Embryonic facial prominence (tissue), 1 donor: ENCODE results near the gene ELAVL3.
"Not testable (repeated sequence)": the region's sequence is repeated elsewhere in the genome, so short reads cannot be mapped to it uniquely, and the experiment has no call there.

Experiments used
- DNase-seq: peaks from one replicate; pipeline ENCODE4 v3.0.0-alpha.2; 2016; ENCODE audit errors: extremely low spot score

ELAVL3 gene

DNA sequence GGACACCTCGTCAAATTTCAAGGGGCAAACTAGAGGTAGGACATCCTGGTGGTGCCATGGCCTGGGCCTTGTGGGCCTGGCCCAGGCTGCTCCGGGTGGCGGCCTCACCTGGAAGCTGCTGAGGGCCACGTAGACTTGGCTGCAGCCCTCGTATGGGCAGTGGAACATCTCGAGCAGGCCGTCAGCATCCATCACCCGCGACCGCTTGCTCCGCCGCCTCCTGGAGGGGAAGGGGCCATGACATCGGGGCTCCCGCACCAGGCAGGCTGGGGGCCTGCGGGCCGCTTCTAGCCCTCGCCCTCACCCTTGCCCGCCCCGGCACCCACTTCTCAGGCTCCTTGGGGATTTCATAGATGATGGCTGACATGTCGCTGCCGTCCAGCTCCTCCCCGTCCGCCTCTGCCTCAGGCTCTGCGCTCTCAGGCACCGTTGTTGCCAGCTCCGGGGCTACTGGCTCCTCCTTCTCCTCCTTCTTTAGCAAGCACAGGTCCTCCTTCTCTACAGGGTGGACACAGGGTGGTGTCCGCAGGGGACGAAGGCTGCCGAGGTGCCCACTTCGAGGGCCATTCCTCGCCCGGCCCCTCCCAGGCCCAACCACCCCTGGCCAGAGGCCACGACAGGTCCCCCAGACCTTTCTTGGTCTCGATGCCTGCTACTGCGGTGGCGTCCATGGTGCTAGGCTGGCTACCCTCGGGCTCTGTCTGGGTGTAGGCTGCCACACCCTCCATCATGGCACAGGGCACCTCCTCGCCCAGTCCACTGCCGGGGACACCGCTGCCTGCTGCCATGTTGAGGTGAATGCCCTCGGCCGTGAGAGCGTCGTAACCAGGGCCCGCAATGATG lies 6.0 kb upstream of the ELAVL3 start:
- DNase-seq: no peak

- DNase-seq: no peak
Observed at GRCh38 chr19:11485245-11485837, 4.5 kb upstream of the ELAVL3 start.

GRCh38 chr19:11483366-11484111 lies 2.7 kb upstream of the ELAVL3 start:
- DNase-seq: no peak

DNA sequence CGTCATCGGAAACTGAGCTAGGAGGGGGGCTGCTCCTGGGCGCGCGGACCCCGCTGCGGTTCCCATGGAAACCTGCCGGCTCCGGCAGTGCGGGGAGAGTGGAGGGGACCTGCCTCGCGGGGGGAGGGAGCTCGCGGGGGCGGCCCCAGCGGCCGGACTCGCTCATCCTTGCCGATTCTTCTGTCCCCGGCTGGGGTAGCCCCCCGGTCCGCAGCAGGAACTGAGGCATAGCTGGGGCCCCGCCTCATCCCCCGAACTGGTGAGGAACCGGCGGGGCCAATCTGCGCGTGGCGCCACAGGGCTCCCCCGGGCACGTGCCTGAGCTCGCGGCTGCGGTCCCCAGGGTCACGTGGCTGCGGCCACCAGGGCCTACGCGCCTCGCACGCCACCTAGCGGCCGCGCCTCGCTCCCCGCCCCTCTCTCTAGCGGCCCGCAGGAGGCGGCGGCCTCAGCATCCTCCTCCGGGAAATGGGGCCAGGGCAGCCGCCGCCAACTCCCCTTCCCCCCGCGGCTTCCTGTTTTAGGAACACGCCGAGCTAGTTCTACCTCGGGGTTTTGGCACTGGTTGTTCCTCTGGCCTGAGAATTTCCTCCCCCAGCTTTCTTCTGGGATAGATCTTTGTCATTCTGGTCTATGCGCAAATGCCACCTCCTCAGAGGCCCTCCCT lies 1.7 kb upstream of the ELAVL3 start:
- DNase-seq: no peak

GRCh38 chr19:11481534-11482383 lies 913 bp upstream of the ELAVL3 start:
- no peak for DNase-seq

- no peak for DNase-seq
Observed at GRCh38 chr19:11479898-11480714, 740 bp downstream of the ELAVL3 start.

- DNase-seq: no peak
Observed at GRCh38 chr19:11479090-11479897, 1.6 kb downstream of the ELAVL3 start.

- DNase-seq: no peak
Observed at GRCh38 chr19:11478167-11479089, 2.4 kb downstream of the ELAVL3 start.

DNA sequence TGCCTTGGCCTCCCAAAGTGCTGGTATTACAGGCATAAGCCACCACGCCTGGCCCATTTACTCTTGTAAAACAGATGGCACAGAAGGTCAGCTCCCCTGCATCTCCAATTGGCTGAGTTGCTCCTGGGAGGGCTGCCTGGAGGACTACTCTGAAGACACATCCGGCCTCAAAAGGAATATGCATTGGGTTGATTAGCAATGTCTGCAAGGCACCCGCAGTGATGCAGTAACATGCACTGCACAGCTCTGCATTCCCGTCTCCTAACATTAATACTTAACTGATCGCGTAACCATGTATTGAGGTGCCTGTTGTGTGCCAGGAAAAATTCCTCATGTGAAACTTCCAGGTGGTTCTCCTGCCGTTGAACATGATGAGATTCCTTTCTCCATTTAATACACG lies 5.0 kb downstream of the ELAVL3 start:
- DNase-seq: no peak

- not testable (repeated sequence) for DNase-seq
Observed at GRCh38 chr19:11475343-11475742, 5.5 kb downstream of the ELAVL3 start.

GRCh38 chr19:11473725-11474124 lies 7.1 kb downstream of the ELAVL3 start:
- DNase-seq: no peak

DNA sequence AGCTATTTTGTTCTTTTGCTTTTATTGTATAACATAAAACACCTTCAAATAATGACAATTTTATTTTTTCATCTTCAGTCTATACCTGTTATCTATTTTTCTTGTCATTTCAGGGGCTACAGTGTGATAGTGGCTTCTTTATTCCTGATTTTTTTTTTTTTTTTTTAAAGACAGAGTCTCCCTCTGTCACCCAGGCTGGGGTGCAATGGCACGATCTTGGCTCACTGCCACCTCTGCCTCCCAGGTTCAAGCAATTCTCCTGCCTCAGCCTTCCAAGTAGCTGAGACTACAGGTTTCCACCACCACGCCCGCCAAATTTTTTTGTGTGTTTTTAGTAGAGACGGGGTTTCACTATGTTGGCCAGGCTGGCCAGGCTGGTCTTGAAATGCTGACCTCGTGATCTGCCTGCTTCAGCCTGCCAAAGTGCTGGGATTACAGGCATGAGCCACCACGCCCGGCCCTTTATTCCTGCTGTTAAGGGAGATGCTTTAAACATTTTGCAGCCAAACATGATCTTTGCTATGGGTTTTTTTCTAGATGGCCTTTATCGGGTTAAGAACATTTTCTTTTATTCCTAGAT lies 12.5 kb downstream of the ELAVL3 start:
- not testable (repeated sequence) for DNase-seq

DNA sequence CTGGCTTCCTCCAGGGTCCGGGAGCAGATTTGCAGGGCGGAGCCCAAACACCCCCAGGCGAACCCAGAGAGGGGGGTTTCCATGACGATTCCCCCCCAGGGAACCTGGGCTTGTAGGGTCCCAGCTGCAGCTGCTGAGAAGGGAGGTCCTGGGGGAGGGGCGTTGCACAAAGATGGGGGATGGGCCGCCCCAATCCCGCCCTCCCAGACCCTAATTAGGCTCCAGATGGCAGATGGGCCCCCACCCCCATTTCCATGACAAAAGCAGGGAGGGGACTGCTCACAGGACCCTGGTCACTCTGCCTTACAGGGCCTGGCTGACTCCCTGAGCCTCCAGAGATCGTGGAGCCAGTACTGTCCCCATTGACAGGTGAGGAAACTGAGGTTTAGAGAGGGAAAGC lies 15.2 kb downstream of the ELAVL3 start:
- DNase-seq: no peak

GRCh38 chr19:11464333-11465265 lies 16.2 kb downstream of the ELAVL3 start:
- DNase-seq: no peak

- no peak for DNase-seq
Observed at GRCh38 chr19:11463391-11463790, 17.5 kb downstream of the ELAVL3 start.

GRCh38 chr19:11461453-11461852 lies 19.4 kb downstream of the ELAVL3 start:
- DNase-seq: no peak

DNA sequence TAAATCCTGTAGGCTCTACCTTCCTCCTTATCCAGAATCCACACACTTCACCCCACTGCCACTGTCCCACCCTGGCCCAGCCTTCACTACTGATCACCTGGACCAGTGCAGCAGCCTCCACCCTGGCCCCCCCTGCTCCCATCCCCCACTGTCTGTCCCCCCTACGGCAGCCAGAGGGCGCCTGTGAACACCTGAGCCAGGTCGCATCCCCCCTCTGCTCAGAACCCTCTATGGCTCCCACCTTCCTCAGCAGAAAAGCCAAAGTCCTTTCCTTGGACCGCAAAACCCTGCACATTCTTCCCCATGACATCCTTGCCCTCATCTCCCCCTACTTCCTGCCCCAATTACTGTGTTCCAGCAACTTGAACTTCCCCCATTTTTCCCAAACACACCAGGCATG lies 20.6 kb downstream of the ELAVL3 start:
- no peak for DNase-seq
